SJCRH30 (cell line): ENCODE results near the gene GMDS. TPM values are rescaled to one million over a fixed set of nuclear protein-coding genes. Genes with fewer than 3 reads are reported as not detected.
A peak's percentile ranks its signal among the peaks of the same experiment; 100 is the strongest.

Source experiments
- DNase-seq, 2 experiments: peaks; one replicate each; pipeline ENCODE4 v3.0.0-alpha.2; 2015 to 2020
- H3K27ac ChIP-seq: fragments of 250-450 bp; sonication (Bioruptor Pico); 2 replicates; pipeline ENCODE4 v1.5.1; 2020; ENCODE audit warnings: mild to moderate bottlenecking, moderate library complexity
- H3K27me3 ChIP-seq: fragments of 250-450 bp; sonication (Bioruptor Pico); 2 replicates; pipeline ENCODE4 v1.5.1; 2020; ENCODE audit warnings: mild to moderate bottlenecking, moderate library complexity
- H3K36me3 ChIP-seq: fragments of 250-450 bp; sonication (Bioruptor Pico); 2 replicates; pipeline ENCODE4 v1.5.1; 2020; ENCODE audit warnings: mild to moderate bottlenecking, moderate library complexity
- H3K4me1 ChIP-seq: fragments of 250-450 bp; sonication (Bioruptor Pico); 2 replicates; pipeline ENCODE4 v1.5.1; 2020; ENCODE audit warnings: mild to moderate bottlenecking, moderate library complexity
- H3K4me3 ChIP-seq: fragments of 250-450 bp; sonication (Bioruptor Pico); 2 replicates; pipeline ENCODE4 v1.5.1; 2020; ENCODE audit warnings: mild to moderate bottlenecking, moderate library complexity
- H3K9me3 ChIP-seq: fragments of 250-450 bp; sonication (Bioruptor Pico); replicated peaks from 2 replicates; pipeline ENCODE4 v1.5.1; 2020; ENCODE audit warnings: mild to moderate bottlenecking, moderate library complexity
- total RNA-seq: library from RNA; depleted of rRNA; stranded (reverse); fragments of >200 nt; shearing (Covaris generic); gene quantifications from 2 replicates; pipeline ENCODE4 v1.2.3, GENCODE V29; 2014

GMDS gene
- total RNA-seq, 1 experiment from 2014 or later: 7.9 TPM

GRCh38 chr6:1870932-1871331 lies 374.5 kb downstream of the GMDS start:
- Histone ChIP-seq H3K4me3 (no peak overlapping the region), H3K9me3 (no peaks in the 10 kb centered on the region), H3K27ac (no peak overlapping the region), H3K27me3 (no peaks in the 10 kb centered on the region), H3K36me3 (no peaks in the 10 kb centered on the region), H3K4me1 (peaks cover 13% of the 10 kb centered on the region)
- no peak for DNase-seq

- Histone ChIP-seq H3K4me3 (no peak overlapping the region), H3K9me3 (no peaks in the 10 kb centered on the region), H3K27ac (no peak overlapping the region), H3K27me3 (no peaks in the 10 kb centered on the region), H3K4me1 (peaks cover 13% of the 10 kb centered on the region), H3K36me3 (no peaks in the 10 kb centered on the region)
- DNase-seq: no peak
Observed at GRCh38 chr6:1870251-1870650, 375.2 kb downstream of the GMDS start.

GRCh38 chr6:1869769-1870168 lies 375.6 kb downstream of the GMDS start:
- DNase-seq: no peak
- Histone ChIP-seq H3K27ac (no peak overlapping the region), H3K27me3 (no peaks in the 10 kb centered on the region)

GRCh38 chr6:1869308-1869707 lies 376.1 kb downstream of the GMDS start:
- Histone ChIP-seq H3K4me1 (peaks cover 16% of the 10 kb centered on the region), H3K27me3 (no peaks in the 10 kb centered on the region), H3K36me3 (no peaks in the 10 kb centered on the region), H3K9me3 (no peaks in the 10 kb centered on the region), H3K4me3 (no peak overlapping the region), H3K27ac (no peak overlapping the region)
- no peak for DNase-seq

More at GRCh38 chr6:1869769-1870168, 375.6 kb downstream of the GMDS start:
- Histone ChIP-seq H3K4me3 (no peak overlapping the region), H3K36me3 (no peaks in the 10 kb centered on the region), H3K9me3 (no peaks in the 10 kb centered on the region), H3K4me1 (peaks cover 13% of the 10 kb centered on the region)

- no peak overlapping the region for H3K27ac ChIP-seq
- no peaks in the 10 kb centered on the region for H3K27me3 ChIP-seq
- no peaks in the 10 kb centered on the region for H3K36me3 ChIP-seq
- H3K4me3 ChIP-seq: no peak overlapping the region
- DNase-seq: no peak
- peaks cover 16% of the 10 kb centered on the region for H3K4me1 ChIP-seq
- no peaks in the 10 kb centered on the region for H3K9me3 ChIP-seq
Observed at GRCh38 chr6:1868561-1869261, 376.7 kb downstream of the GMDS start.

GRCh38 chr6:1867197-1867596 lies 378.2 kb downstream of the GMDS start:
- Histone ChIP-seq H3K4me3 (no peak overlapping the region), H3K27me3 (no peaks in the 10 kb centered on the region), H3K36me3 (no peaks in the 10 kb centered on the region), H3K27ac (no peak overlapping the region), H3K9me3 (no peaks in the 10 kb centered on the region), H3K4me1 (peaks cover 12% of the 10 kb centered on the region)
- DNase-seq: no peak

- no peaks in the 10 kb centered on the region for H3K36me3 ChIP-seq
- no peak overlapping the region for H3K4me3 ChIP-seq
- H3K27me3 ChIP-seq: no peaks in the 10 kb centered on the region
- H3K9me3 ChIP-seq: no peaks in the 10 kb centered on the region
- peak; percentile 49 to 74 for DNase-seq
- peak overlapping the region; percentile 44 for H3K27ac ChIP-seq
- peaks cover 9% of the 10 kb centered on the region; the same call in 1 of the 2 replicates for H3K4me1 ChIP-seq
Observed at GRCh38 chr6:1865585-1865984, 379.8 kb downstream of the GMDS start.

GRCh38 chr6:1864496-1864895 lies 380.9 kb downstream of the GMDS start:
- H3K9me3 ChIP-seq: no peaks in the 10 kb centered on the region
- peaks cover 9% of the 10 kb centered on the region; the same call in 1 of the 2 replicates for H3K4me1 ChIP-seq
- peak overlapping the region; percentile 10; the same call in 1 of the 2 replicates for H3K4me3 ChIP-seq
- no peaks in the 10 kb centered on the region for H3K27me3 ChIP-seq
- peak; percentile 24 to 47 for DNase-seq
- H3K27ac ChIP-seq: no peak overlapping the region
- H3K36me3 ChIP-seq: no peaks in the 10 kb centered on the region

- peaks cover 9% of the 10 kb centered on the region; the same call in 1 of the 2 replicates for H3K4me1 ChIP-seq
- no peaks in the 10 kb centered on the region for H3K36me3 ChIP-seq
- H3K4me3 ChIP-seq: no peak overlapping the region
- no peak overlapping the region for H3K27ac ChIP-seq
- no peaks in the 10 kb centered on the region for H3K9me3 ChIP-seq
- DNase-seq: no peak
- H3K27me3 ChIP-seq: no peaks in the 10 kb centered on the region
Observed at GRCh38 chr6:1862411-1862810, 383.0 kb downstream of the GMDS start.

- no peaks in the 10 kb centered on the region for H3K36me3 ChIP-seq
- no peak for DNase-seq
- H3K27ac ChIP-seq: no peak overlapping the region
- H3K4me3 ChIP-seq: no peak overlapping the region
- H3K4me1 ChIP-seq: peaks cover 8% of the 10 kb centered on the region; the same call in 1 of the 2 replicates
- no peaks in the 10 kb centered on the region for H3K27me3 ChIP-seq
- no peaks in the 10 kb centered on the region for H3K9me3 ChIP-seq
Observed at GRCh38 chr6:1860756-1861348, 384.6 kb downstream of the GMDS start.

GRCh38 chr6:1858859-1859258 lies 386.5 kb downstream of the GMDS start:
- no peaks in the 10 kb centered on the region for H3K36me3 ChIP-seq
- H3K4me3 ChIP-seq: no peak overlapping the region
- no peak for DNase-seq
- peaks cover 9% of the 10 kb centered on the region; the same call in 1 of the 2 replicates for H3K4me1 ChIP-seq
- no peaks in the 10 kb centered on the region for H3K27me3 ChIP-seq
- H3K9me3 ChIP-seq: no peaks in the 10 kb centered on the region
- H3K27ac ChIP-seq: no peak overlapping the region

- Histone ChIP-seq H3K9me3 (no peaks in the 10 kb centered on the region), H3K27me3 (no peaks in the 10 kb centered on the region), H3K27ac (no peak overlapping the region), H3K4me3 (no peak overlapping the region), H3K36me3 (no peaks in the 10 kb centered on the region), H3K4me1 (peaks cover 9% of the 10 kb centered on the region; the same call in 1 of the 2 replicates)
- no peak for DNase-seq
Observed at GRCh38 chr6:1858196-1858595, 387.2 kb downstream of the GMDS start.

- Histone ChIP-seq H3K27ac (peak overlapping the region; percentile 57), H3K9me3 (no peaks in the 10 kb centered on the region), H3K27me3 (no peaks in the 10 kb centered on the region), H3K36me3 (no peaks in the 10 kb centered on the region), H3K4me1 (peaks cover 10% of the 10 kb centered on the region), H3K4me3 (no peak overlapping the region)
- DNase-seq: peak; percentile 48 to 56
Observed at GRCh38 chr6:1856381-1856780, 389.0 kb downstream of the GMDS start.

GRCh38 chr6:1855890-1856289 lies 389.5 kb downstream of the GMDS start:
- Histone ChIP-seq H3K36me3 (no peaks in the 10 kb centered on the region), H3K9me3 (no peaks in the 10 kb centered on the region), H3K4me1 (peaks cover 14% of the 10 kb centered on the region), H3K27me3 (no peaks in the 10 kb centered on the region), H3K4me3 (no peak overlapping the region), H3K27ac (peak overlapping the region; percentile 57)
- peak; percentile 23 to 68 for DNase-seq

- no peaks in the 10 kb centered on the region for H3K9me3 ChIP-seq
- no peak overlapping the region for H3K27ac ChIP-seq
- DNase-seq: no peak
- no peak overlapping the region for H3K4me3 ChIP-seq
- H3K27me3 ChIP-seq: no peaks in the 10 kb centered on the region
- H3K4me1 ChIP-seq: peaks cover 15% of the 10 kb centered on the region
- no peaks in the 10 kb centered on the region for H3K36me3 ChIP-seq
Observed at GRCh38 chr6:1854296-1854695, 391.1 kb downstream of the GMDS start.
